ENCODE data around the gene CCDC34.
"Not testable (repeated sequence)": the region's sequence is repeated elsewhere in the genome, so short reads cannot be mapped to it uniquely, and the experiment has no call there.

DNA sequence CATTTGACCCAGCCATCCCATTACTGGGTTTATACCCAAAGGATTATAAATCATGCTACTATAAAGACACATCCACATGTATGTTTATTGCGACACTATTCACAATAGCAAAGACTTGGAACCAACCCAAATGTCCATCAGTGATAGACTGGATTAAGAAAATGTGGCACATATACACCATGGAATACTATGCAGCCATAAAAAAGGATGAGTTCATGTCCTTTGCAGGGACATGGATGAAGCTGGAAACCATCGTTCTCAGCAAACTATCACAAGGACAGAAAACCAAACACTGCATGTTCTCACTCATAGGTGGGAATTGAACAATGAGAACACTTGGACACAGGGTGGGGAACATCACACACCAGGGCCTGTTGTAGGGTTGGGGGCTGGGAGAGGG, 36.0 kb downstream of the CCDC34 start:
- not testable (repeated sequence) for TF ChIP-seq EP300, POLR2A, CTCF, POLR2AphosphoS5 (IDR thresholded peaks at IDR 0.05)

All from upper lobe of left lung (tissue), 4 donors.